KMS-11 (cell line): ENCODE data around the gene IRX3.
"Not testable (repeated sequence)": the region's sequence is repeated elsewhere in the genome, so short reads cannot be mapped to it uniquely, and the experiment has no call there.

ENCODE experiments used
- H2AFZ ChIP-seq: fragments of 200-600 bp; sonication (generic); 2 replicates; pipeline ENCODE4 v1.6.1; 2016; ENCODE audit warnings: antibody characterized with exemption, mixed run types, low read depth
- H3K27ac ChIP-seq: fragments of 200-600 bp; sonication (generic); 2 replicates; pipeline ENCODE4 v1.6.1; 2016; ENCODE audit warnings: mild to moderate bottlenecking, mixed run types
- H3K27me3 ChIP-seq: fragments of 200-600 bp; sonication (generic); 2 replicates; pipeline ENCODE4 v1.6.1; 2017; ENCODE audit warnings: mild to moderate bottlenecking, low read depth, mixed run types, moderate library complexity; ENCODE audit not compliant: insufficient read depth
- H3K36me3 ChIP-seq: fragments of 200-600 bp; sonication (generic); 2 replicates; pipeline ENCODE4 v1.6.1; 2017; ENCODE audit warnings: mild to moderate bottlenecking, mixed run types; ENCODE audit not compliant: insufficient read depth
- H3K4me1 ChIP-seq: fragments of 200-600 bp; sonication (generic); 2 replicates; pipeline ENCODE4 v1.6.1; 2016; ENCODE audit warnings: mild to moderate bottlenecking, low read depth, mixed run types; ENCODE audit not compliant: poor library complexity, severe bottlenecking
- H3K4me2 ChIP-seq: fragments of 200-600 bp; sonication (generic); 2 replicates; pipeline ENCODE4 v1.7.0; 2016; ENCODE audit warnings: mild to moderate bottlenecking, mixed run types
- H3K4me3 ChIP-seq: fragments of 200-600 bp; sonication (generic); IDR thresholded peaks from 2 replicates; pipeline ENCODE4 v1.6.1; 2017; ENCODE audit warnings: low read depth, low read length, mixed read lengths; ENCODE audit not compliant: insufficient read depth
- H3K79me2 ChIP-seq: fragments of 200-600 bp; sonication (generic); 2 replicates; pipeline ENCODE4 v1.6.1; 2016; ENCODE audit warnings: low read depth, mixed run types; ENCODE audit not compliant: insufficient read depth
- H3K9ac ChIP-seq: fragments of 200-600 bp; sonication (generic); 2 replicates; pipeline ENCODE4 v1.6.1; 2016; ENCODE audit warnings: mild to moderate bottlenecking, mixed run types
- H4K20me1 ChIP-seq: fragments of 200-600 bp; sonication (generic); 2 replicates; pipeline ENCODE4 v1.6.1; 2016; ENCODE audit warnings: mild to moderate bottlenecking, mixed run types; ENCODE audit not compliant: insufficient read depth
- CTCF ChIP-seq: fragments of 200-600 bp; sonication (generic); conservative IDR thresholded peaks from 2 replicates; pipeline ENCODE4 v1.6.1; 2017; ENCODE audit warnings: low read depth, mild to moderate bottlenecking, antibody characterized with exemption, low read length, moderate library complexity, mixed read lengths

Gene IRX3

DNA sequence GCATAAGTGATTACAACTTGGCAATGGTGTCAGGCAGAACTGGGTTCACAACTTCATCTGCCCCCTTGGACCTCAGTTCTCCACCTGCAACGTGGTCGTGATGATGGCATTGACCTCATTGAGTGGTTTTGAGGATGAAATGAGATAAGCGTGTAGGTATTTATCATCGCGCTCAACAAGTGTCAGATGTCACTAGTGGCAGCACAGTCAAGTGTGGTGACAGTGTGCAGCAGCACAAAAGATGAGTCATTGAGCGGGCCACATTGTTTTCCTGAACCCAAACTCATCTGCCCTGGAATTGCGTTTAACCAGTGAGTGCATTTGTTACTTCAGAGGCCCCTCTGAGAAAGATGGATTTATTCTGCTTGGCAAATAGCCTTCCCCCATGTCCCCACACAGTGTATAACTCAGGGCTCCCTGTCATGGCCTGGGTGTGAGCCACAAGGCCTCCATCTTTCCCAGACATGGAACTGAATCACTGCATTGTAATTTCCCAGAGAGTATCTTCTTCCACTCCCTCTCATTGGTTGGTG is 20.9 kb downstream of the IRX3 start:
- H3K27me3 ChIP-seq: no peaks in the 10 kb centered on the region
- H2AFZ ChIP-seq: no peak overlapping the region
- TF ChIP-seq CTCF: no peak
- no peak overlapping the region for H3K27ac ChIP-seq
- no peak overlapping the region for H3K4me2 ChIP-seq
- H3K36me3 ChIP-seq: no peaks in the 10 kb centered on the region
- no peaks in the 10 kb centered on the region for H4K20me1 ChIP-seq
- H3K4me1 ChIP-seq: no peaks in the 10 kb centered on the region
- no peak overlapping the region for H3K9ac ChIP-seq
- H3K4me3 ChIP-seq: no peak overlapping the region
- H3K79me2 ChIP-seq: no peaks in the 10 kb centered on the region

DNA sequence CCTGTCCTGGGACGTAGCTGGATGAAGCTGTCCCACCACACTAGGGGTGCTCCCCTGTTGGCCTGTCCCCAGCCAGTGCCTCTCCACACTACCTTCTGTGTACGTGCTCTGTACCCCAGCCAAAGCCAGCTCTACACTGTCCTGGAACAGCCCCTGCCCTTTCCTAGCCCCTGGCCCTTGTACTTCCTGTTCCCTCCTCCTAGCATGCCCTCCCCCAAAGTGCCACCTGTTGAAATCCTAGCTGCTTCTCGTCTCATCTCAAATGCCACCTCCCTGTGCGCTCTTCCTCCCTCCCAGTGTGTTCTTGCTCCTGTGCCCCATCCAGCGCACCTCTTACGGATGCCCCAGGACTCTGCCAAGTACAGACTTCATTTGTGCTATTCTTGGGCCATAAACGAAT is 33.5 kb downstream of the IRX3 start:
- no peak overlapping the region for H2AFZ ChIP-seq
- no peaks in the 10 kb centered on the region for H3K36me3 ChIP-seq
- H3K27me3 ChIP-seq: no peaks in the 10 kb centered on the region
- H3K4me1 ChIP-seq: no peaks in the 10 kb centered on the region
- H4K20me1 ChIP-seq: no peaks in the 10 kb centered on the region
- H3K4me3 ChIP-seq: no peak overlapping the region
- TF ChIP-seq CTCF: no peak
- H3K27ac ChIP-seq: no peak overlapping the region
- H3K9ac ChIP-seq: no peak overlapping the region
- H3K4me2 ChIP-seq: no peak overlapping the region
- H3K79me2 ChIP-seq: no peaks in the 10 kb centered on the region

DNA sequence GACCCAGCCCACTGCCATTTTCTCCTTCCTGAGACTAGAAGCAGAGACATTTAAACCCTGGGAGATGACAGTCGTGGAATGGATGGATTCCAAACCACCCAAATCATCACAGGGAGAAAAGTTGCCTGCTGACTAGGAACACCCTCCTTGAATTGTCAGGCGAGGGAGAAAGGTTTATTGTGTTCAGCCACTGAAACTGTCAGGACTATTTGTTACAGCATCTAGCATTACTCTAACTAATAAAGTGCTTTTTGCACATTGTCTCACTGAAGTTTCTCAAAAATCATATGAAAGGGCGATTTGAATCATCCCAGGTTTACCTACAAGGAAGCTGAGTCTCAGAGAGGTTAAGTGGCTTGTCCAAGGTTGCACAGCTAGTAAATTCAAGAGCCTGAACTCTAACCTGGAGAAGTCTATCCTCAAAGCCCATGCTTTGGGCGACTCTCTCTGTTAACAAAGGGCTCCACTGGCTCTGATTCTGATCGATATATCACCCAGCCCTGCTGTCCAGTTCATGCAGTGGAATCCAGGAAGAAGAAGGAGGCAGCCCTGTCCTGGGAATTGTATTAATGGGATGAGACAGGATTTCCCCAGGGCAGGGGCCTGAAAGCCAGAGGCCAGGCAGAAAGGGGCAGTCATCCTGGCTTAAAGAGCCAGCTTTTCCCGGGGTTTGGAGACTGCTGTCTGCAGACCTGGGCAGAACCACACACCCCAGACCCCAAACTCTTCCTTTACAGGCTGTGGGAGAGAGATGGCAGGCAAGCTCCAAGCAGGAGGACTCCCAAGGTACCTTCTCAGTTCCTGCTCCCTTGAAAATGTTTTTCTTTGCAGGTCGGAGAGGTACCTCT is 37.5 kb downstream of the IRX3 start:
- H3K4me3 ChIP-seq: no peak overlapping the region
- no peaks in the 10 kb centered on the region for H3K36me3 ChIP-seq
- no peak overlapping the region for H3K4me2 ChIP-seq
- H4K20me1 ChIP-seq: no peaks in the 10 kb centered on the region
- TF ChIP-seq CTCF: no peak
- no peak overlapping the region for H3K27ac ChIP-seq
- H2AFZ ChIP-seq: no peak overlapping the region
- H3K27me3 ChIP-seq: no peaks in the 10 kb centered on the region
- H3K4me1 ChIP-seq: no peaks in the 10 kb centered on the region
- no peak overlapping the region for H3K9ac ChIP-seq
- H3K79me2 ChIP-seq: no peaks in the 10 kb centered on the region

DNA sequence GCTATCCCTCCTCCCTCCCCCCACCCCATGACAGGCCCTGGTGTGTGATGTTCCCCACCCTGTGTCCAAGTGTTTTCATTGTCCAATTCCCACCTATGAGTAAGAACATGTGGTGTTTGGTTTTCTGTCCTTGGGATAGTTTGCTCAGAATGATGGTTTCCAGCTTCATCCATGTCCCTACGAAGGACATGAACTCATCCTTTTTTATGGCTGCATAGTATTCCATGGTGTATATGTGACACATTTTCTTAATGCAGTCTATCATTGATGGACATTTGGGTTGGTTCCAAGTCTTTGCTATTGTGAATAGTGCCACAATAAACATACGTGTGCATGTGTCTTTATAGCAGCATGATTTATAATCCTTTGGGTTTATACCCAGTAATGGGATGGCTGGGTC is 38.9 kb downstream of the IRX3 start:
- H3K27me3 ChIP-seq, H3K27ac ChIP-seq, H3K4me3 ChIP-seq, H3K79me2 ChIP-seq, H3K4me1 ChIP-seq, H3K9ac ChIP-seq, H3K4me2 ChIP-seq, H2AFZ ChIP-seq, H3K36me3 ChIP-seq, H4K20me1 ChIP-seq: not testable (repeated sequence)

DNA sequence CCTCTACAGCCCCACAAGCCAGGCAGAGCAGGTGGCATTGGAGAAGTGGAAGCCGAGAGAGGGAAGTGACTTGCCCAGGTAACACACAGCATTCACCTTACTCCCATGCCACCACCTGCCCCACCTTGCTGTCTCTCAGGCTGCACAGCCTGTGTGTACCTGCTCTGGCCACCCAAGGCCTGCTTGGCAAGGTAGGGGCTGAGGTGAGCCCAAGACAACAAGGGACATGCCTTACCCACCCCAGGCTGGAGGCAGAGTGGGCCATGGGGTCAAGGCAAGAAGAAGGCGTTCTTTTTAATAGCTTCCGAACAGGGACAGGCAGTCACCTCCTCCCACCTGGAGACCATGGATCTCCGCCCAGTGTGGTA is 40.1 kb downstream of the IRX3 start:
- Histone ChIP-seq H3K4me1 (no peaks in the 10 kb centered on the region), H3K4me2 (no peak overlapping the region), H3K4me3 (no peak overlapping the region), H3K79me2 (no peaks in the 10 kb centered on the region), H4K20me1 (no peaks in the 10 kb centered on the region), H3K9ac (no peak overlapping the region), H3K27me3 (no peaks in the 10 kb centered on the region), H3K36me3 (no peaks in the 10 kb centered on the region), H3K27ac (no peak overlapping the region), H2AFZ (no peak overlapping the region)
- no peak for TF ChIP-seq CTCF
